HG03442 (cell line): ENCODE data around the gene CCSER2.
"Not testable (repeated sequence)": the region's sequence is repeated elsewhere in the genome, so short reads cannot be mapped to it uniquely, and the experiment has no call there.

Source experiments
- ATAC-seq: cut with Tn5 transposase; IDR thresholded peaks from one replicate; pipeline ENCODE4 v1.9.1; 2021; ENCODE audit warnings: mild to moderate bottlenecking, moderate library complexity; ENCODE audit not compliant: unreplicated experiment

Gene CCSER2

GRCh38 chr10:84310470-84310869 is 17.9 kb upstream of the CCSER2 start:
- no peak for ATAC-seq

- no peak for ATAC-seq
These were observed 16.8 kb upstream of the CCSER2 start for GRCh38 chr10:84311576-84311975.

DNA sequence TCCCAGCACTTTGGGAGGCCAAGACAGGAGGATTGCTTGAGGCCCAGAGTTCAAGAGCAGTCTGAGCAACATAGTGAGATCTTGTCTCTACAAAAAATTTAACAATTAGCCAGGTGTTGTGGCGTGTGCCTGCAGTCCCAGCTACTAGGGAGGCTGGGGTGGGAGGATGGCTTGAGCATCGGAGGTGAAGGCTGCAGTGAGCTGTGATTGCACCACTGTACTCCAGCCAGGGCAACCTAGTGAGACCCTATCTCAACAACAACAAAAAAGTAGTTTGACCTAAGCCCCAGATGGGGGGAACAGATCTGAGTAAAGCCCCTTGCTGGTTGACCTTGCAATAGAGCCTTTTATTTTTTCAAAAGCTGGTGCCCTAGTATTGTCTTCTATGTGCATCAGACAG is 15.6 kb upstream of the CCSER2 start:
- ATAC-seq: no peak

GRCh38 chr10:84314275-84314674 is 14.1 kb upstream of the CCSER2 start:
- ATAC-seq: no peak

DNA sequence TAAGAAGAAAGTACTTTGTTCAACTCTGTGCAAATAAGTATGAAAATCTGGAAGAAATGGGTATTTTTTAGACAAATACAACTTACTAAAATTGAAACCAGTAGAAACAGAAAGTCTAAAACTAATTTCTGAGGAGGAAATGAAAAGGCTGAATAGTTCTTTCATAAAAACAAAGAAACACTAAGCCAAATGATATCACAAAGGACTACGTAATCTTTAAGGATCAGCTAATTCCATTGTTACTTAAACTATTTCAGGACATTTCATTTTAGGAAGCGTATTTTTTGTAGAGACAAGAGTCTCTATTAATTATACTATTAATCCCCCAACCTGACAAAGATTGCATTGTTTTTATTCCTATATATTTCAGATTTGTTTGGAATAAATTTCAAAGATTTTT is 11.2 kb upstream of the CCSER2 start:
- ATAC-seq: peak; percentile 72

- no peak for ATAC-seq
These were observed 6.5 kb upstream of the CCSER2 start for GRCh38 chr10:84321902-84322301.

- ATAC-seq: not testable (repeated sequence)
These were observed 4.8 kb upstream of the CCSER2 start for GRCh38 chr10:84323566-84323965.

DNA sequence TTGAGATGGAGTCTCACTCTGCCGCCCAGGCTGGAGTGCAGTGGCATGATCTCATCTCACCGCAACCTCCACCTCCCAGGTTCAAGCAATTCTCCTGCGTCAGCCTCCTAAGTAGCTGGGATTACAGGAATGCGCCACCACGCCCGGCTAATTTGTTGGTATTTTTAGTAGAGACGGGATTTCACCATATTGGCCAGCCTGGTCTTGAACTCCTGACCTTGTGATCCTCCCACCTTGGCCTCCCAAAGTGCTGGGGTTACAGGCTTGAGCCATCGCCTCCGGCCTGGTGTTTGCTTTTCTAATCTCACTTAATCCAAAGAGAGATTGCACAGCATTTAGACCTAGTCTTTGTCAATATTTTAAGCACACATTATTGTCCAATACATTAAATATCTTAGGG is 1.4 kb upstream of the CCSER2 start:
- ATAC-seq: not testable (repeated sequence)

GRCh38 chr10:84329196-84329611 is 815 bp downstream of the CCSER2 start:
- peak; percentile 15 for ATAC-seq

DNA sequence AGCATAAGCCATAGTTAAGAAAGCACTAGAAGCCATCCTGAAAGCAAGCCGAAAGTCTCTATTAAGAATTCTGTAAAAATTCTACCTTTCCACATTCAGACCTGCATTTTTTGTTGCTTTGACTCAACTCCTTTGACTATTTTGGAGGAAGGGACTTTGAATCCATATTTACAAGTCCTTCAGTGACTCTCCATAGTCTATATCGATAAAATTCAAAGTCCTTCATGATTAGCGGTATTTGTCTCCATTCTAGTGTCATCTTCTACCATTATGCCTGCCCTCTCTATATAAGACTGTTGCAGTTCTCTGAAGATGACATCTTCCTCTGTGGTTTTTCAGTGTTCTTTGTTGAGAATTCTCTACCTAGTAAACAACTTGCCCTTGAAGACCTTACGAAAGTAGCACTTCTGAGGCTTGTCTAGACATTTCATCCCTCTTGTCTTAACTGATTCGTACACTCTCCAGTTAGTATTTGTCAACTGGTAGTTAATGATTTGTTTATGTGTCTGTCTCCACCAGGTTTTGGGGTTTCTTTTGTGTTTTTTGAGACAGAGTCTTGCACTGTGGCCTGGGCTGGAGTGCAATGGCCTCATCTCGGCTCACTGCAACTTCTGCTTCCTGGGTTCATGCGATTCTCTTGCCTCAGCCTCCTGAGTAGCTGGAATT is 1.7 kb downstream of the CCSER2 start:
- ATAC-seq: peak; percentile 51

DNA sequence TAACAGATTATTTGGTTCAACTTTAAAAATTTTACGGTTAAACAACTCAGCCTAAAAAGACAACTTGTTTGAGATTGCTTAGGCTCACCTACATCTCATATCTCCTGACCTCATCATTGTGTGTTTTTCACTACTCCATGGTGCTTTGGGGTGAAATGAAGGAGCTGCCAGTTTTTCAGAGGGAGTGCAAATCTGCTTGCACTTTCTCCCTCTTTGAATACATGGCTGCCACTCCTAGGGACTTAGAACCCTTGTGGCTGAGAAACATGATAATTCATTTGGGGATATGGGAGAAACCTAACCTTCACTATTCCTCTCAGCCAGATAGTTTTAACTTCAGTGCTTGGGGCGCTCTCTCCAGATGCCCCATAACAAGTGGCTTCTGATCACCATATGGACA is 2.7 kb downstream of the CCSER2 start:
- ATAC-seq: no peak

GRCh38 chr10:84333864-84334451 is 5.6 kb downstream of the CCSER2 start:
- ATAC-seq: peak; percentile 41

DNA sequence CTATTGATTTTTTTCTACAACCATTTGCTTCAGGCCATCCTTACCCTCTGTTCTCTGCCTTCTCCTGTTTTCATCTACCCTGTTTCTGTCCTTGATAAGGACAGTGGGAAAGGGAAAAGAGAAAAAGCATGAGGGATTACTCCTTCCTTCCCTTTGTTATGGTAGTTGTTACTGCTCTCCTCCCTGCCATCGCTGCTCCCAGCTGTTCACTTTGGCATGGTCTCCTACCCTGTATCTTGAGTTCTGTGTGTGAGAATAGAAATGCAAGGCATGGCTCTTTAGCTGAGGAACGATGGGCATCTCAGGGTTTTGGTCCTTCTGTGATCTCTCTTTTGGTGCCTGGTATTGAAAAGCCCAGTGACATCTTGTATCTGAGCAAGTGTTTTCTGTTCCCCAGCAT is 6.4 kb downstream of the CCSER2 start:
- ATAC-seq: no peak

GRCh38 chr10:84335516-84335915 is 7.1 kb downstream of the CCSER2 start:
- ATAC-seq: no peak

- no peak for ATAC-seq
These were observed 8.2 kb downstream of the CCSER2 start for GRCh38 chr10:84336406-84337090.

- no peak for ATAC-seq
These were observed 8.8 kb downstream of the CCSER2 start for GRCh38 chr10:84337199-84337598.

GRCh38 chr10:84339025-84339424 is 10.6 kb downstream of the CCSER2 start:
- ATAC-seq: no peak

GRCh38 chr10:84340187-84340586 is 11.8 kb downstream of the CCSER2 start:
- ATAC-seq: no peak

GRCh38 chr10:84340632-84341537 is 12.5 kb downstream of the CCSER2 start:
- no peak for ATAC-seq

GRCh38 chr10:84341538-84341856 is 13.1 kb downstream of the CCSER2 start:
- ATAC-seq: no peak

GRCh38 chr10:84341983-84342382 is 13.6 kb downstream of the CCSER2 start:
- no peak for ATAC-seq
